ENCODE measurements around the gene KHDRBS2. TPM values are rescaled to one million over a fixed set of nuclear protein-coding genes. Genes with fewer than 3 reads are reported as not detected.

Gene KHDRBS2
- total RNA-seq, 1 experiment from 2014 or later = not detected

DNA sequence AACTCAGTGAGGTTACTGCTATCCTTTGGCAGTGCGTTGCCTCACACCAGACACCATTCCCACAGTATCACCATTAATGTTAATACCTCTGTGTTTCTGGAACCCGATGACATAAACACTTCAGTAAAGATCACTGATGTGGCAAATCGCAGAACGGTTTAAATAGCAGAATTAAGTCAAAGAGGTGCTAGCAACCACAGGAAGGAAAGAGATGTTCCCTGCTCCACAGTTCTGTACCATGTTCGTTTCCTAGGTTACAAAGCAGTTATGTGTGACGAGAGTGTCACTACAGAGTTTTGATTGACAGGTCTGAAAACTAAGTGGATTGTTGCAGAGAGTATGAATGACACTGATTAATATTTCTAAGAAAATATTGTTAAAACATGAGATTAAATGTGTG is 272.3 kb downstream of the KHDRBS2 start:
- DNase-seq (ENCODE audit: low spot score) = no peak
- Histone ChIP-seq H3K36me3 (ENCODE audit: insufficient read depth, low read length, poor library complexity, severe bottlenecking) (no peaks in the 10 kb centered on the region), H3K27ac (ENCODE audit: low read depth, low read length, poor library complexity, severe bottlenecking) (no peak overlapping the region), H3K27me3 (replicated peaks; ENCODE audit: insufficient read depth, low read depth, low read length, poor library complexity) (no peaks in the 10 kb centered on the region), H3K4me1 (ENCODE audit: insufficient read depth, low read length, poor library complexity, severe bottlenecking) (no peaks in the 10 kb centered on the region), H3K4me3 (ENCODE audit: low read depth, low read length, poor library complexity, severe bottlenecking) (no peak overlapping the region), H3K9me3 (ENCODE audit: low read depth, low read length, poor library complexity, severe bottlenecking) (peaks cover 33% of the 10 kb centered on the region)
- TF ChIP-seq EZH2 (IDR thresholded peaks at IDR 0.05; ENCODE audit: borderline replicate concordance, low read depth, low read length, poor library complexity, severe bottlenecking) = no peak
- TF ChIP-seq CTCF (conservative IDR thresholded peaks at IDR 0.05; ENCODE audit: low read depth, low read length) = no peak
- ChIA-PET POLR2A (ENCODE audit: low non-redundant PET) (no interaction called here), CTCF (no interaction called here)
- intact Hi-C loops (cut with micrococcal nuclease; ENCODE audit: unreplicated experiment) = no loop called here
- BruUV-seq (replicated peaks) = no TSS peak

DNA sequence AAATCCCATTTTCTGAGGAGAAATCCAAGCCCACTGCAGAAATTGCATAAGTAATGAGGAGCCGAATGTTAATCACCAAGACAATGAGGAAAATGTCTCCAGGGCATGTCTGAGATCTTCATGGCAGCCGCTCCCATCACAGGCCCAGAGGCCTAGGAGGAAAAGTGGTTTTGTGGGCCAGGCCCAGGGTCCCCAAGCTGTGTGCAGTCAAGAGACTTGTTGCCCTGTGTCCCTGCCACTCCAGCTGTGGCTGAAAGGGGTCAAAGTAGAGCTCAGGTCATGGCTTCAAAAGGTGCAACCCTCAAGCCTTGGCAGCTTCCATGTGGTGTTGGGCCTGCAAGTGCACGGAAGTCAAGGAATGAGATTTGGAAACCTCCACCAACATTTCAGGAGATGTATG is 276.6 kb downstream of the KHDRBS2 start:
- POLR2A ChIA-PET (ENCODE audit: low non-redundant PET) = no interaction called here
- no TSS peak for BruUV-seq (replicated peaks)

GRCh38 chr6:61989616-61990015 is 296.4 kb downstream of the KHDRBS2 start:
- Histone ChIP-seq H3K4me3 (ENCODE audit: low read depth, low read length, poor library complexity, severe bottlenecking) (no peak overlapping the region), H3K9me3 (ENCODE audit: low read depth, low read length, poor library complexity, severe bottlenecking) (peaks cover 41% of the 10 kb centered on the region), H3K27me3 (replicated peaks; ENCODE audit: insufficient read depth, low read depth, low read length, poor library complexity) (no peaks in the 10 kb centered on the region), H3K27ac (ENCODE audit: low read depth, low read length, poor library complexity, severe bottlenecking) (no peak overlapping the region), H3K4me1 (ENCODE audit: insufficient read depth, low read length, poor library complexity, severe bottlenecking) (no peaks in the 10 kb centered on the region), H3K36me3 (ENCODE audit: insufficient read depth, low read length, poor library complexity, severe bottlenecking) (no peaks in the 10 kb centered on the region)
- CTCF ChIA-PET = no interaction called here
- POLR2A ChIA-PET (ENCODE audit: low non-redundant PET) = no interaction called here
- BruUV-seq (replicated peaks) = no TSS peak
- TF ChIP-seq CTCF (conservative IDR thresholded peaks at IDR 0.05; ENCODE audit: low read depth, low read length) (no peak), EZH2 (IDR thresholded peaks at IDR 0.05; ENCODE audit: borderline replicate concordance, low read depth, low read length, poor library complexity, severe bottlenecking) (no peak)
- no peak for DNase-seq (ENCODE audit: low spot score)
- intact Hi-C loops (cut with micrococcal nuclease; ENCODE audit: unreplicated experiment) = no loop called here

More for the DNA sequence above, 276.6 kb downstream of the KHDRBS2 start:
- H3K9me3 ChIP-seq (ENCODE audit: low read depth, low read length, poor library complexity, severe bottlenecking) = peaks cover 34% of the 10 kb centered on the region
- H3K36me3 ChIP-seq (ENCODE audit: insufficient read depth, low read length, poor library complexity, severe bottlenecking) = no peaks in the 10 kb centered on the region
- intact Hi-C loops (cut with micrococcal nuclease; ENCODE audit: unreplicated experiment) = no loop called here
- H3K27ac ChIP-seq (ENCODE audit: low read depth, low read length, poor library complexity, severe bottlenecking) = no peak overlapping the region
- no peak for TF ChIP-seq EZH2 (IDR thresholded peaks at IDR 0.05; ENCODE audit: borderline replicate concordance, low read depth, low read length, poor library complexity, severe bottlenecking)
- no peak for TF ChIP-seq CTCF (conservative IDR thresholded peaks at IDR 0.05; ENCODE audit: low read depth, low read length)
- no peak overlapping the region for H3K4me3 ChIP-seq (ENCODE audit: low read depth, low read length, poor library complexity, severe bottlenecking)
- DNase-seq (ENCODE audit: low spot score) = no peak
- CTCF ChIA-PET = no interaction called here
- H3K4me1 ChIP-seq (ENCODE audit: insufficient read depth, low read length, poor library complexity, severe bottlenecking) = no peaks in the 10 kb centered on the region
- no peaks in the 10 kb centered on the region for H3K27me3 ChIP-seq (replicated peaks; ENCODE audit: insufficient read depth, low read depth, low read length, poor library complexity)
